HuH-7 (cell line): ENCODE results near the gene AGAP1.

Experiments used
- DNase-seq: peaks from one replicate; pipeline ENCODE4 v3.0.0; 2011; ENCODE audit warnings: low spot score

AGAP1 gene

DNA sequence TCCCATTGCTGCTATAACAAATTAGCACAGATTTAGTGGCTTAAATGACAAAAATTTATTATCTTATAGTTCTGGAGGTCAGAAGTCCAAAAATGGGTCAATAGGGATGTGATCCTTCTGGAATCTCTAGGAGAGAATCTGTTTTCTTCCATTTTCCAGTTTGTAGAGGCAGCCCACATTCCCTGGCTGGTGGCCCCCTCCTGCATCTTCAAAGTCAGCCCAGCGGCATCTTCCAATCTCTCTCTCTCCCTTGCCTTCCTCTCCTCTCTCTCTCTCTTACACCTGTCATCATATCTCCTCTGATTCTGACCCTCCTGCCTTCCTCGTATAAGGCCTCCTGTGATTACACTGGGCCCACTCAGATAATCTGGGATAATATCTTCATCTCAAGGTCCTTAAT lies 3.9 kb upstream of the AGAP1 start:
- DNase-seq, result no peak

DNA sequence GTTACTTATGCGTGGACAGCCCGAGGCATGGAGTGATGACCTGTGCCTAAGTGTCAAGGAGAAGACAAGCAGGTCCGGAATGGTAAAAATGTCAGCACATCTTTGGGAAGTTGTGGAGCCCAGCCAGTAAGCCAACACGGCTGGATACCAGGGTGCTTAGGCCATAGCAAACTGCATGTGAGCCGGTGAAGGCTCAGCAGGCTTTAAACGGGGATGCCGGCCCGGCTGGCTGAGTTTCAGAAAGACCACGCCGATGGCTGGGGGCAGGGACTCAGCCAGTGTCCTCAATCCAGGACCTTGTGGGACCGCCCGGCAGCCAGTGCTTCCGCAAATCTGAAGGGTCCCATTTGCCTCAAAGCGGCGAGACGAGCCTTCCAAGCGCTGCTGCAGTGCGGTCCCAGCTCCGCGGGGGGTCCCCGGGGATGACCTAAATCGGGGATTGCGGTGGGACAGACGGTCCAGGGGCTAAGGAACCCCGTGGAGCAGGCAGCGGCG lies 946 bp upstream of the AGAP1 start:
- DNase-seq, result peak; percentile 32

DNA sequence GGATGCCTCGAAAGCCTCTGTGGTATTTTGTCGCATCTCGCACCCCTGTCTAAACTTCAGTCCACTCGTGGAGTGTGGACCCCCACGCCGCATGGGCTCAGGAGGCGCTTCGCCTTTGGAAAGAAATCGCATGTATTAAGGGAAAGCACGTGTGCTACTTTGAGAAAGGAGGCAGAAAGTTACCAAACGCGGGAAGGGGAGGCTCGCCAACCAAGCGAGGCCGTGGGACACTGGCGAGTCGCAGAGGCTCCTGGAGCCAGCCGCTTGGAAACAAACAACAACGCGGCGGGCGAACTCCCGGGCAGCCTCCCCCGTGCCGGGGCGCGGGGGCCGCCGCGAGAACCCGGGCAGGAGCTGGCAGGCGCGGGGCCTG lies 455 bp upstream of the AGAP1 start:
- peak; percentile 46 for DNase-seq

DNA sequence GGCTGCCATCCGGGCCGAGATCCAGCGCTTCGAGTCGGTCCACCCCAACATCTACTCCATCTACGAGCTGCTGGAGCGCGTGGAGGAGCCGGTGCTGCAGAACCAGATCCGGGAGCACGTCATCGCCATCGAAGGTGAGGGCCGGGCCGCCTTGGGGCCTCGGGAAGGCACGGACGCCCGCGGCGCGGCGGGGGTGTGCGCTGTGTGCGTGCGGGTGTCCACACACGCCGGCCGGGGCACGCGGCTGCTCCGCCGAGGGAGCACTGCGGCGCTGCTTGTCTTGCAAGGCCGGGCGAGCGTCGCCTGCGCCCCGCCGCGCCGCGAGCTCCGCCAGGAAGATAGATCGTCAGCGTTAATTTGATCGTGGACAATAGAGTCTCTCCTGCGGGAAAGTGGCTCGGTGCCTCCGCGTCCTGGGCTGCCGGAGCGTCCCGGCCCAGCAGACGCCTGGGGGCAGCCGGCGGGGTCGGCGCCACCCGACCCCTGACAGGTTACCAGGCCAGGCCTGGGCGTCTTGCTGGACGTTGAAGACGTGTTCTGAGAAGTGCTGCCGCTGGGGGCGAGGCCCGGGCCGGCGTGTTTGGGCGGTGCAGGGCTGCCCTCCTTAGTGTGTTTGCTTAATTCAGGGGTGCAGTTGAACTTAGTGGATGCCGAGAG lies 1.0 kb downstream of the AGAP1 start:
- no peak for DNase-seq

DNA sequence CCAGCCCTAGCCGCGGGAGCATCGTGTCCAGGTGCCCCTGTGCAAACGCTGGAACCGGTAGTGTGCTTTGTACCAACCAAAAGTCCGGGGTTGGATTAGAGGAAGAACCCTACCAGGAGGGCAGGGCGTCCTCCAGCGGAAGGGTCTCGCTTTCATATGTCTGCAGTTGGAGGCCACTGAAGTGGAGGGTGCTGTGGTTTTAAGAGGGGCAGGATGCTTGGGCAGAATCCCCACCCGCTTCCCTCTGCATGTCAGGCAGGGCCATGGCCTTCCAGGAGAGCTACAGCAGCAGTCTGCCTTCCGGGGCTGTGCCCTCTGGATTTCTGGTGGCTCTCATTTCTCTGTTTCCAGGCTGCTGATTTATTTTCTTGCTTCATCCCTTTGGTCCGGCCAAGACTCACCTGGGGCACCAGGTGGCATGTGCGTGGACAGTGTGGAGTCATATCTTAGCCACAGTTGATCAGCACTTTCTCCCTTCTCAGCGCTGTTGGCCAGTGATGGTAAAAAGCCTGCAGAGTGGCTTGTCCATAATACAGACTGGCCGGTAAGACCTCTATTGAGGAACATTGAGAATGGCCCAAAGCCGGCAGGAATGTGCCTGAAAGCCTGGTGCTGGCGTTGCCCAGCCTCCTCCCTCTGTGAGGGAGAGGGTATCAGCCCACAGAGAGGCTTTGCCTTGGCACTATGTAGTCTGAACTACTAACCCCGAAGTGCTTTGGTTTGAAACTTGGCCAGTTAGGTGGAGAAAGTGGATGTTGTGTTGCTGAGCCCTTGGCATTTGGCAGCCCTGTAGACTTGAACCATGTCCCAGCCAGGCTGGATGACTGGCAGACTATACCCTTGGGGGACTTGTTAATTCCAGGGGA lies 1.8 kb downstream of the AGAP1 start:
- no peak for DNase-seq

DNA sequence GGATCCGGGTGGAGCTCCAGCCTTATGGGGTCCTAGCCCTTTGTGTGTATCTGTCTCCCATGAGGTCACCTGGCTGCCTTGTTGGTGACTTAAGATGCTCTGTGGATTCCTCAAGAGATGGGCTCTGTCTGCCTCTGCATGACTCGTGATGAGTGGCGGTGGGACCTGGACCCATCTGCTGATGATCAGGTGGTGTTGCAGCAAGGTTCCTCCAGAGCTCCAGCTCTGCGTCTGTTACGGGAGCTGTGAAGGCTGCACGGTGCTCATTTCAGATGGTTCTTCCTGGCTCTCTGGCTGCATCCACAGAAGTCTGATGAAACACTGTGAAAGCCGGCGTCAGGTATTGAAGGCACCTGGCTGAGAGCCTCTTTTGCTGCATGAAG lies 2.4 kb downstream of the AGAP1 start:
- DNase-seq, result no peak

DNA sequence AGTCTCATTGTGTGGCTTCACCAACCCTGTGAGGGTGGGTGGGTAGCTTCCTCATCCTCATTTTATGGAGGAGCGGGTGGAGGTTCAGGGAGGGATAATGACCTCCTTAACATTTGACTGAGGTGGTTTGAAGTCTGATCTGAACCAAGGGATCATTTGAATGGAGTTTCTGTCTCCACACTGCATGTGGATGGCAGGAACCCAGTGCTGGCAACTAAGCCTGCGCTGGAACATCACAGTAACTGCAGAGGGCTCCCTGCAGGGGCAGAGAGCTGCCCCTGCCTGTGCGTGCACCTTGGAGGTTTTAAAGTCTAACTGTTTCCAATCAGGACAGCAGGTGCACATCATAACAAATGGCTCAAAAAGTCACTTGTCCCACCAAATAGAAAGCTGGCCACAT lies 3.3 kb downstream of the AGAP1 start:
- no peak for DNase-seq

DNA sequence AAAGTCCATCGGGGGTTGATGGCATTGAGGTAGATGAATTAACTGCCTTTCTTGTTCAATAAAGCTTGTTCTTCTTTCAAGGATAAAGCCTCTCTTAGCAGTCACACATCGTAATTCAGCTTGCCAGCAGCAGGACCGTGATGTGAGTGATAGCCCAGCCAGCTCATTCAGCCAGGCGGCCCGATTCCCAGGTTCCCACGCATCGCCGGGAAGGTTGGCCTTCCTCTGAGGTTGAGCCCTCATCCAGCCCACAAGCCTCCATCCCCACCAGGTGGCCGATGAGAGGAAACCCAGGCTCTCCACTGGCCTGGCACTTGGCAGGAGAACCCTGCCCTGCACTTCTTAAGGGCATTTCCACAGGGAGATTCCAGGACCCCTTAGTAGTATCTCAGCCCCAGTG lies 4.7 kb downstream of the AGAP1 start:
- DNase-seq, result no peak

DNA sequence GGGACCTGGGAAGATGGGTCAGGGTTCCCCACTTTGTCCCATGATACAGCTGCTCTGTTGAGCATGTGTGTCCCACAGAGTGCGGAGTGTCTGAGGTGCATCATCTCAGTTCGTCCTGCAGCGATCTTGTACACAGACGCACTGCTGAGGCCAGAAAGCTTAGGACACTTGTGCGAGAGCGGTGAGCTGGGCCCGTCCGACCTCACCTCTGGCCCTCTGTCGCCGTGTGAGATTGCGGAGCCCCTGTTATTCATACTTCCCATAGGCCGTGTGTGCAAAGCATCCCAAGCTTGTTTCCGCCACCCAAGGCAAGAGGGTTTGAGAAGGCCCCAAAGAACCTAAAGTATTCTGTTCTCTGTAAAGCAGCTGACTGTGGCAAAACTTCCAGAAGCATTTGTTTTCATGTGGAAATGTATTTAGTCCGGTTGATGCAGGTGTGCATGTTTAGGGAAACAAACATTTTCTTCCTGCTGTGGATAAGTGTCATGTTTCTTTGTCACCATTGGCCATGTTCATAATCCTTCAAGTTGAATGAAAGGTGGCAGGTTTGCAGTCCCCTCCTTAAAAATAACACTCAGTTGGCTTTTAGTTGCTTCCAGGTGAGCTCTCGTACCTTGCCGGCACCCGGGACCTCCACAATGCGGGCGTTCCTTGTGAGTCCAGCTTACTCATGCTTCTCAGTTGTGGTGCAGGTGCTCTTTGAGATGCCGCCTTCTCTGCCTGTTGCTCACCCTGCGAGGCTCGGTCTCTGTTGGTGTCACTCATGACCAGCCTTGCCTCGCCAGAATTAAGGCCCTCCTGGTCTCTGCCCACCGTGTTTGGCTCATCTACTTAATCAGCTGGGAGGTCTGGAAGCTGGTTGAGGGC lies 5.3 kb downstream of the AGAP1 start:
- no peak for DNase-seq

DNA sequence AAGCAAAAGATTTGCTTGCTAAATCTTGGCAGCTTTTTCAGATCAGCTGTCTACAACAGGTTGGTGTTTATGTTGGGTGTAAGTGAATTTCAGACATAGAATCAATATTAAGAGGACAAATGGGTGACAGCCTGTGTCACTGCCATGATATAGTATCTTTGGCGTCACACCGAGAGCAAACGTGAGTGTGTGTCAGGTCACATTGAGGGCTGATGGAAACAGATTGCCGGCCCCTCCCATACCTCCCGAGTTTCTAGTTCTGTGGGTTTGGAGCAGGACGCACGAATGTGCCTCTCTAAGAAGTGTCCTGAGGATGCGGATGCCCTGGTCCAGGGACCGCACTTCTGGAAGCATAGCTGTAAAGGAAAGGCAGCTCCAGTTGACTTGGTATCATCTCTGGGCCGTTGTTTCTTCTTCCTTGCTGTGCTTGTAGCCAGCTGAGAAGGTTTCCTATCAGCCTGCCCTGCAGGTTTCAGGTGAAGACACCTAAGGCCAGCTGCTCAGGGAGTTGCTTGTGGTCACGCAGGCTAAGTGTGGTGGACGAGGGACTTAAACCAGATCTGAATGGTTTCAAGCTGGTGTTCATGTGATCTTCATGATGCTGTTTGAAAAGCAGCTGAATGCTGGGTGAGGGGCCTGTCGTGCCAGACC lies 6.4 kb downstream of the AGAP1 start:
- DNase-seq, result no peak

DNA sequence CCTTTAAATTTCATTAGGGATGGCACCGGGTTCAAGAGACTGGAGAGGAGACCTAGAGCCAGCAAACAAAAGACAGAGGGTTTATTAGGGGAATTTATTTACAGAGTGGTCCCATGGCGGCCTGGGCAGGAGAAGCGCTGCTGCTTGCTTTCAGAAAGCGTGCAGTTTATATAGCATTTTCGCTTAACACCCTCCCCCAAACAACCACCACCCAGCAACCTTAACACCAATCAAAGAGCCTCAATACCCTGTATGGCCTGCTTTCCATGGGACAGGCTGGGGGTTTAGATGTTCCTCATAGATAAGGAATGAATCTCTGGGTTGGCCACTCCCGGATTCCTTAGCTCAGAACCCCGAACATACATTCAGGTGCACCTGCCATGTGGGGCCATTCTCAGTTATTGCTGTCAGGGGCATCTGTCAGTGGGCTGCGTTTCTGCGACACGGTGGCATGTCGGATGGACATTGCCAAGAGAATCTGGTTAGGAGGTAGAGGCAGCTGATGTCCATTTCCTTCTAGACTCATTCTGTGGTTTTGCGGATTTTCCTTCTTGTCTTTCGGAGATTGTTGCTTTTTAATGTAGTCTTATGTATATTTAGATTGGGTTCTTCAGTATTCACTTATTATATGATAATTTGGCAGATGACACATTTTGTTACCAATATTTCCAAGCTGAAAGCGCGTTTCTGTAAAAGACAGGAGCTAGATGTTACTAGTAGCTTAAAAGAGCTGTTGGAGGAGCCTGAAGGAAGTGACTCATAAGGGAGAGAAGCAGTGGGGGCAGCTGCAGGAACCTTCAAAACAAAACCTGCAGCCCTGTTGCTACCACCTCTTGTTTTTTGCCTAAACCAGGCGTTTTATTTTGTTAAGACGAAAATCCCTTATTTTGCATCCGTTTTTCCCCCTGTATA lies 7.2 kb downstream of the AGAP1 start:
- no peak for DNase-seq

DNA sequence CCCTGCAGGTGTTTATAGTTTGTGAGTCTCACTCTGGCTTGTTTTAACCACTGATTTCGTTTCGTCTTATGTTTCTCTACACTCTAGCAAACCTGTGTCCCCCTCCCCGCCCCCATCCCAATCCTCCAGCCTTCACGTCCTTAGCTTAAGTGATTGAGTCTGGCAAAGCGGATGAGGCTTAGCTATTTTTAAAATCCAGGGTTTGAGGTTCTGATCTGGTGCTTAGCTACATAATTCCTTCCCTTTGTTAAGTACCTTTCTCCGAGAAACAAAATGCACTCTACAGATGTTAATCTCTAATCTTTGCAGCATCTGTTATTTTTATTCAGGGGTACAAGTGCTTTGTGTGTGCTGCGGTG lies 7.8 kb downstream of the AGAP1 start:
- no peak for DNase-seq

DNA sequence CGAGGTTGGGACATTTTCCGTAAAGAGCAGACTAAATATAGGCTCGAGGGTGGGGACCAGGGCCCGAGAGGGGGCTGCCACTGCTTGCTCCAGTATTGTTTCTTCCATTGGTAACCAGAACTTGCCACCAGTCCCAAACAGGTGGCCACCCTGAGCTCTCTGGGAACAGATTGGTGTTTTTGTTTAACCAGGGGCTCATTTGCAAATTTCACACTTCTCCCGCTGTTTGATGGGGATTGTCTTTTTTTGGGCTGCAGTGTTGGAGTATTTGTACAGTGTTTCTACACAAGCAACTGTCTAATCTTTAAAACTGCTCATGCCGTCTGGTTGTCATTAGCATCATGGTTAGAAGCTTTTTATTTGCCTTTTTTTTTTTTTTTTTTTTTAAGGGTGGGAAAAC lies 8.5 kb downstream of the AGAP1 start:
- DNase-seq, result no peak

DNA sequence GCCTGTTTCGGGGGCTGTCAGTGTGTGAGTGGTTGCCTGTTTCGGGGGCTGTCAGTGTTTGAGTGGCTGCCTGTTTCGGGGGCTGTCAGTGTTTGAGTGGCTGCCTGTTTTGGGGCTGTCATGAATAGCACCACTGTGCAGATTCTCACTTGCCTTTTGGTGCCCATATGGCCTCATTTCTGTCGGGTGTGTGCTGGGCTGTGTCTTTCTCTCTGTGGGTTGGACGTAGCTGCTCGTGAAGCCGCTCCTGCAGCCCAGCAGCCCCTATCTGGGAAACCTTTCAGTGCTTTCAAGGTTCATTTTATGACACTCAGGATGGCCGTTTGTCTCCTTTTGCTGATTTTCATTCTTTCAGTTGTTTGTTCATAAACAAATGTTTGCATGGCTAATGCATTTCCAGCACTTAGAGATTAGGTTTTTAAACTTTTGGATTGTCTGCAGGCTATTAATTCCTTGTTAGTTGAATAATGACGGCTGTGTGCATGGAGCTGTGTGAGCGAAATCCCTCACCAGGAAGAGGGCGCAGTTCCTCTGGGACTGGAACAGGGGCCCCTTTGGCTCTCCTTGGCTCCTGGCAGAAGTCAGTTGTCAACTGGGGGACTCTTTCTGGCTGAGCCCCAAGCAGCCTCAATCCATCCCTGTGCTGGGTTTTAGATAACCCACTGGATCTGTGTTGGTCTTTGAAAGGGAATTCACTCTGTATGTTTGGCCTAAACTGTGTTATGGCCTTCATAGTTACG lies 10.8 kb downstream of the AGAP1 start:
- DNase-seq, result no peak

DNA sequence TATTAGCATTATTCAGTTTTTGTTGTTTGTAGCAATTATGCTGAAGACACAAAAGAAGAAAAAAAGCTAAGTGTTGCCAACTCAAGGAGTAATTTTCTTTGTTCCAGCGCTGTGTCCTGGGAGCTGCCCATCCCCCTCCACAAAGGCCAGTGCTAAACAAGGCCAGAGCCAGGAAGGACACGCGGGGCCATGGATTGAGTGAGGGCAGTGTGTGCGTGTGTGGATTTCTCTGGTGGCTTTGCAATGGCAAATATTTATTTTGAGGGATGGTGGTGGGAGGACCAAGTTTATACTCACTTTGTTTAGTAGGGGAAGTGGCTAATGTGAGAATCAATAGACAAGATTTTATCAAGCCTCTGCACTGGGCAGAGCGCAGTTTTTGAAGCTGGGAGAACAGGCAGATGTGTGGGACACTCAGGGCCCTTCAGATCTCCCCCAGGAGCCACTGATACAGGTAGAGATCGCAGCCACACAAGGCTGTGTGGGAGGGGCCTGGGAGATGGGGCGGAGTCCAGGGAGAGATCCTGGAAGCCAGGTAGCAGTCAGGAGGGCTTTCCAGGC lies 11.4 kb downstream of the AGAP1 start:
- DNase-seq, result peak; percentile 34

DNA sequence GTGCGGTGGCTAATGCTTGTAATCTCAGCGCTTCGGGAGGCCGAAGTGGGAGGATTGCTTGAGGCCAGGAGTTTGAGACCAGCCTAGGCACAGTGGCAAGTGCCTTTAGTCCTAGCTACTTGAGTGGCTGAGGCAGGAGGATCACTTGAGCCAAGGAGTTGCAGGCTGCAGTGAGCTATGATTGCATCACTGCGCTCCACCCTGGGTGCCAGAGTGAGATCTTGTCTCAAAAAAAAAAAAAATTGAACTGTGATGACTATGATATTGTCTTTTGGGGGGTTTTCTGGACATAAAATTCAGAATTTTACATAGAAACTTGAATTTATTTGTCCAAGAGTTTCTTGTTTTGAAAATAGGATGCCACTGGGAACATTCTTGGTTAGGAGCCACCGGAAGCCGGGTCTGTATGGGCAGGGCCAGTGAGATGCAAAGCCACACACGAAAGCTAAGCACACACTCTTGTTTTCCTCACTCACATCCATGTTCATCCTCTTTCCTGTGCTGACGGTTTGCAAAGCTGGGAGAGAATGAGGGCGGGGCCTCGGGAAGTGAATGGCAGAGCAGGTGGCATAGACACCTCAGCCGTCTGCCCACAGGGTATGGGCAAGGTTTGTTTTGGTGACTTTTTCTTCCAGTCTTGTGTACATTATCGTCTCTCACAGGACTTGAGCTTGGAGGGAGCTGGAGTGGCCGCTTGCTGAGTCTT lies 12.6 kb downstream of the AGAP1 start:
- DNase-seq, result no peak

DNA sequence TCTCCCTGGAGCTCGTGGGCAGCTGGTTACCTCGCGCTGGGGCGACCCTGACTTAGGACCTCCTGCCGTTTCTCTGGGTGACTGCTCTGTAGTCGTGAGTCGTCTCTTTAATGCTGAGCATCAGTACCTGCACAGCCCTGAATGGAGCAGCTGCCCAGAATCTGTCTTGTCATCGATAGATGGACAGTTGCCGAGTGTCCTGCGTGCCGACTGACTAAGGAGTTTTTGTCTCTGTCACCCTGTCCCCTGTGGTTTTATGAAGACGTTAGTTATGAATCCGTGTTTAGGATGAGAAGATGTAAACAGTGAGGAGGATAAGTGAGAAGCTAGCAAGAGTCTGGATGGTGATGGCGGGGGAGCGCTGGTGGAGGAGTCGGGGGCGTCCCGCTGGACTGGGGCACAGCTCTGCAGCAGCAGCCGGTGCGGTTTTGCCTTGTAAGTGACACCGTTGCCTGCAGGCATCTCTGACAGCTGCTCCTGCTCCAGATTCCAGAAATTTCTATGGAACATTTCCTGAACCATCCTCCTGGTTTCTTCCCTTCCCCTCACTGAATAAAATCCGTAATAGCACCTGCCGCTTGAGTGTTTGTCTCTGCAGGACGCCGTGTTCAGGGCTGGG lies 13.3 kb downstream of the AGAP1 start:
- no peak for DNase-seq

DNA sequence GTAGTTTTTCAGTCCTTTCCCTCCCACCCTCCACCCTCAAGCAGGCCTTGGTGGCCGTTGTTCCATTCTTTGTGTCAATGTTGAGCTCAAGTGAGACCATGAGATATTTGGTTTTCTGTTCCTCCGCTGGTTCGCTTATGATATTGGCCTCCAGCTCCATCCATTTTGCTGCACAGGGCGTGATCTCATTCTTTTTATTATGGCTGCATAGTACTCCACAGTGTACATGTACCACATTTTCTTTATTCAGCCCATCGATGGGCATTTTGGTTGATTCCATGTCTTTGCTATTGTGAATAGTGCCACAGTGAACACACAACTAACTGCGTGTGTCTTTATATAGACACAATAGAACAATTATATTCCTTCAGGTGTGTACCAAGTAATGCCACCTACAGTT lies 14.1 kb downstream of the AGAP1 start:
- DNase-seq, result no peak
